ENCODE results near the gene PIWIL1.

Gene PIWIL1

DNA sequence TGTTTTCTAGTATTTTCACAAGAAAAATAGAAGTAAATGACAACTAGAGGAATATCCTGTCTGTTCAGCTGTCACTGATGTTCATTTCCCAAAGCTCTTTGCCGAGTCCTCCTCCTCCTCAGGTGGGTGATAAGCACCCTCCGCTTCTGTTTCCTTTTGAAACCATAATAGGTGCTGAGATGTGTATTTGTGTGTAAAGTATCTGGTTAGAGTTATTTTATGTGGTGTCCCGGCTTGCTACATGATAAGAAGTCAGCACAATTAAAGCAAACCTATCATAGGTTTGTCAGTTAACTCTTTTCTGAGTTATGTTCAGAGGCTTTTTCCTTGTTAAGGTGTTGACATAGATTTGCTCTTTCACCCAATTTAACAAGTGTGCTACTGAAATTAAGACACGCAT is 82.4 kb downstream of the PIWIL1 start:
- TF ChIP-seq CTCF (IDR thresholded peaks at IDR 0.05): no peak

- no peak for TF ChIP-seq CTCF (IDR thresholded peaks at IDR 0.05)
Measured at GRCh38 chr12:130421896-130422295, 84.2 kb downstream of the PIWIL1 start.
